Tibial nerve (tissue), 4 donors: ENCODE measurements around the gene AFAP1L2. TPM values are rescaled to one million over a fixed set of nuclear protein-coding genes. Genes with fewer than 3 reads are reported as not detected.

Experiments
- DNase-seq, 2 donors: peaks; one replicate each; pipeline ENCODE4 v3.0.0-alpha.2; 2019; ENCODE audit warnings: low spot score in 2 of 2
- H3K27ac ChIP-seq, 4 donors: fragments of 200-600 bp; sonication (generic) in 3 of 4; one replicate each; pipeline ENCODE4 v1.5.1; 2017 to 2019; ENCODE audit warnings: mild to moderate bottlenecking in 1 of 4
- H3K27me3 ChIP-seq, 2 donors: fragments of 200-600 bp; sonication (generic) in 1 of 2; one replicate each; pipeline versions ENCODE4 v1.5.1 to v1.6.0; 2017 to 2019
- H3K36me3 ChIP-seq, 3 donors: fragments of 200-600 bp; sonication (generic); one replicate each; pipeline ENCODE4 v1.5.1; 2018 to 2019
- H3K4me1 ChIP-seq, 4 donors: fragments of 200-600 bp; sonication (generic) in 3 of 4; one replicate each; pipeline ENCODE4 v1.5.1; 2017 to 2019
- H3K4me3 ChIP-seq, 4 donors: fragments of 200-600 bp; sonication (generic) in 3 of 4; one replicate each; pipeline ENCODE4 v1.5.1; 2017 to 2019; ENCODE audit warnings: mild to moderate bottlenecking in 1 of 4, moderate library complexity in 1 of 4
- H3K9me3 ChIP-seq, 4 donors: fragments of 200-600 bp; sonication (generic) in 3 of 4; one replicate each; pipeline ENCODE4 v1.5.1; 2017 to 2019
- EP300 ChIP-seq, 2 donors: sonication (generic); formaldehyde crosslinking; IDR thresholded peaks; one replicate each; pipeline ENCODE4 v1.6.1; 2017; ENCODE audit warnings: antibody characterized with exemption in 2 of 2, mild to moderate bottlenecking in 1 of 2
- POLR2A ChIP-seq, 2 donors: fragments of 450-650 bp; IDR thresholded peaks; one replicate each; pipeline ENCODE4 v1.6.1; 2017; ENCODE audit warnings: antibody characterized with exemption in 2 of 2, mild to moderate bottlenecking in 2 of 2, moderate library complexity in 2 of 2
- WGBS, 2 donors: methylation state at CpG; one replicate each; pipeline ENCODE4 v1.1.5; 2018; 5-methylcytosine and 5-hydroxymethylcytosine counted together
- total RNA-seq, 4 donors: library from RNA; depleted of rRNA; stranded (reverse); fragments of >200 nt; gene quantifications; one replicate each; pipeline ENCODE4 v1.1.0, GENCODE V29; 2016
- TF ChIP-seq, protein P1 (sequence below), 5 experiments: fragments of 200-600 bp in 3 of 5; fragments of 450-650 bp in 2 of 5; sonication (generic) in 3 of 5; IDR thresholded peaks; one replicate each; pipeline ENCODE4 v1.5.1; 2016 to 2019; ENCODE audit warnings: antibody characterized with exemption in 5 of 5, mild to moderate bottlenecking in 3 of 5, moderate library complexity in 2 of 5

Gene AFAP1L2
- total RNA-seq, 4 donors from 2014 or later, result 96.3 to 176 (median 127) TPM

DNA sequence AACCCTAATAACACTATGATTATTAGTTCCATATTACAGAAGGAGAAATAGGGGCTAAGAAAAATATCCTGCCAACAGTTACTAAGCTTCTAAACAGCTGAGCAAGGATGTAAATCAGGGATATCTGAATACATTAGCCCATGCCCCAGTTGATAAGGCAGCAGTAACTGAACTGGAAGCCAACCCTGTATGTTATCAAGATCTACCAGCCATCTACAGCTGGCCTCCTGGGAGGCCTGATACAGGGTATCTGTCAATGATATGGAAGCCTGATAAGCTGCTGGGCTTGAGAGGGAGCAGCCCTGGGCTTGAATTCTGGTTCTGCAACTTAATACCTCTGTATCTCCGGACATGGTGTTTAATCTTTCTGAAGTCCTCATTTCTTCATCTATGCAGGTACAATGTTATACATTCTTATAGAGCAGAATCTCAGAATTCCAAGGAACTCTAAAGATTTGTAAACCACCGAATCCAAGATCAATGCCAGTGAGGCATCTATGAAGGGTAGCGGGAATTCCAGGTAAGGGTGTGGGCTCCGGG is 37.9 kb upstream of the AFAP1L2 start:
- peaks cover 0 to 70% (median 8%) of the 10 kb centered on the region in 3 donors for H3K36me3 ChIP-seq

DNA sequence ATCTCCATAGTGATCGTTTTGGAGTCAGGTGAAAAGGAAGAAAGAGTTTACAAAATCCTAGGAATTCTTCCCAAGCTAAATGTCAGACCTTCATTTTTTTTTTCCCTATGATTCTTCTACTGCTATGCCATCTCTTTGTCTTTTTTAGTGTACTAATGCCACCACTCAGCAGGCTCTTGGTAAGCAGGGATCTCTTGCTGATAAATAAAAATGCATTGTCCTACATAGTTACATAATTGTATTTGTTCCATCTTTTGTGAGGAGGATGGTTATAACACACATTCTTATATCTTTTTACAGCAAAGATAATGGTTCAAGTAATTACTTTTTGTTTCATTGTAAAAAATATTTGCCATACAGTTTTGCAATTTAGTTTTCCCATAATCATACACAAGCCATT is 36.8 kb upstream of the AFAP1L2 start:
- WGBS, 2 donors, result 74 to 86% methylated on average over 1 of the region's 1 CpG
- H3K9me3 ChIP-seq, result no peaks in the 10 kb centered on the region
- H3K27ac ChIP-seq, result no peak overlapping the region
- no peaks in the 10 kb centered on the region for H3K4me1 ChIP-seq
- H3K36me3 ChIP-seq, result peaks cover 0 to 81% (median 8%) of the 10 kb centered on the region in 3 donors
- no peak for DNase-seq
- H3K27me3 ChIP-seq, result no peaks in the 10 kb centered on the region
- TF ChIP-seq, protein P1, sequence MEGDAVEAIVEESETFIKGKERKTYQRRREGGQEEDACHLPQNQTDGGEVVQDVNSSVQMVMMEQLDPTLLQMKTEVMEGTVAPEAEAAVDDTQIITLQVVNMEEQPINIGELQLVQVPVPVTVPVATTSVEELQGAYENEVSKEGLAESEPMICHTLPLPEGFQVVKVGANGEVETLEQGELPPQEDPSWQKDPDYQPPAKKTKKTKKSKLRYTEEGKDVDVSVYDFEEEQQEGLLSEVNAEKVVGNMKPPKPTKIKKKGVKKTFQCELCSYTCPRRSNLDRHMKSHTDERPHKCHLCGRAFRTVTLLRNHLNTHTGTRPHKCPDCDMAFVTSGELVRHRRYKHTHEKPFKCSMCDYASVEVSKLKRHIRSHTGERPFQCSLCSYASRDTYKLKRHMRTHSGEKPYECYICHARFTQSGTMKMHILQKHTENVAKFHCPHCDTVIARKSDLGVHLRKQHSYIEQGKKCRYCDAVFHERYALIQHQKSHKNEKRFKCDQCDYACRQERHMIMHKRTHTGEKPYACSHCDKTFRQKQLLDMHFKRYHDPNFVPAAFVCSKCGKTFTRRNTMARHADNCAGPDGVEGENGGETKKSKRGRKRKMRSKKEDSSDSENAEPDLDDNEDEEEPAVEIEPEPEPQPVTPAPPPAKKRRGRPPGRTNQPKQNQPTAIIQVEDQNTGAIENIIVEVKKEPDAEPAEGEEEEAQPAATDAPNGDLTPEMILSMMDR (IDR thresholded peaks at IDR 0.05), result no peak
- TF ChIP-seq POLR2A (IDR thresholded peaks at IDR 0.05), result no peak
- TF ChIP-seq EP300 (IDR thresholded peaks at IDR 0.05), result no peak
- H3K4me3 ChIP-seq, result no peak overlapping the region

More for the DNA sequence above, 37.9 kb upstream of the AFAP1L2 start:
- TF ChIP-seq, protein P1 (IDR thresholded peaks at IDR 0.05), result no peak
- TF ChIP-seq POLR2A (IDR thresholded peaks at IDR 0.05) (no peak), EP300 (IDR thresholded peaks at IDR 0.05) (no peak)
- no peak overlapping the region for H3K27ac ChIP-seq
- 71 to 95% methylated on average over 4 of the region's 4 CpGs for WGBS, 2 donors
- H3K27me3 ChIP-seq, result no peaks in the 10 kb centered on the region
- DNase-seq, result no peak
- no peak overlapping the region for H3K4me3 ChIP-seq
- no peaks in the 10 kb centered on the region for H3K4me1 ChIP-seq
- H3K9me3 ChIP-seq, result no peaks in the 10 kb centered on the region

DNA sequence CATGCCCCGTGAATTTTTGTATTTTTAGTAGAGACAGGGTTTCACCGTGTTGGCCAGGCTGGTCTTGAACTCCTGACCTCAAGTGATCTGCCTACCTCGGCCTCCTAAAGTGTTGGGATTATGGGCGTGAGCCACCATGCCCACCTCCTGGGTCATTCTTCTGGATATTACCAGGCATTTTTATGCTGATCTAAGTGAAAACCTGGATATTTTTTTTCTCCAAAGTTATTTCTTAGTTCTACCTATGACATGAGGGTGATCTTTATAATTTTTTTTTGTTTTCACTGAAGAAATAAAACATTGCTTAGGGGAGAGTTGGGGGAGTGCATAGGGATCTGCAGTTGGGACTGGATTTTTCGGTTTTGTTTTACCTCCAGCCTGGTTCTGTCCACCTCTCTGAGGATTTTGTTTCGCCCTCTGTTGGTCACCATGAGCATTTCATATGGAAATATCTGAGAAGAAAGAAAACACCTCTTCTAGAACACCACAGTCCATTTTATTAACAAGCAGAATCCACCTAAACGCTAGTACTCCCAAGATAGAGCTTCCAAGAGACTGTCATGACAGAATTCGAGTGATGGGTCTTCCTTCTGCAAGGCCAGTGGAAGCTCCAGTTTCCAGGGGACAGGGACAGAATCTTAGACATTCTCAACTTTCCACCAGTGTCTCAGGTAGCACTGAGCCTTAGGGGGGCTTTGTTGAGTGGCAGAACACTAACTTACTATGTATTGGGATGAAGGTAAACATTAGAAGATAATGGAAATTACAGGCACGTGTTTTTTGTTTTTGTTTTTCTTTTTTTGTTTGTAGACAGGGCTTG is 33.4 kb upstream of the AFAP1L2 start:
- no peak for DNase-seq
- Histone ChIP-seq H3K4me1 (peaks cover 0 to 4% (median 0%) of the 10 kb centered on the region in 4 donors), H3K27me3 (no peaks in the 10 kb centered on the region), H3K36me3 (peaks cover 0 to 79% (median 8%) of the 10 kb centered on the region in 3 donors), H3K9me3 (no peaks in the 10 kb centered on the region), H3K27ac (no peak overlapping the region), H3K4me3 (no peak overlapping the region)
- 78 to 81% methylated on average over 9 of the region's 9 CpGs for WGBS, 2 donors
- TF ChIP-seq, protein P1 (IDR thresholded peaks at IDR 0.05), result peak; percentile 25 to 51 (median 31)
- no peak for TF ChIP-seq EP300 (IDR thresholded peaks at IDR 0.05)

DNA sequence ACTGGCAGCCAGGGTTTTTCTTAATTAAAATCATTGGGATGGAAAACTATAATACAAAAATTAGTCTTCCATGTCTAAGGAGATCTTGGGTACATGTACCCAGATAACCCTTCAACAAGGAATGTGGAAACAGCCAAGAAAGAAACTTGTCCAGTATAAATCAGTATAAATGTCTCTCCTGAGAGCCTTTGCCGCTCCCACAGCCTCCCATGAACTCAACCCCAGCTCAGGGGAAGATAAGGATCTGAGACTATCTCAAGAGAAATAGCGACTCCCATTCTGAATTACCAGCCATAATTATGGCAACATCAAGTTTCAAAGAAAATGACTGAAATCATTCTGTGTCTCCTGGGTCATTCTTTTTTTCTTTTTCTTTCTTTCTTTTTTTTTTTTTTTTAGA is 32.6 kb upstream of the AFAP1L2 start:
- Histone ChIP-seq H3K9me3 (no peaks in the 10 kb centered on the region), H3K4me1 (peaks cover 0 to 4% (median 0%) of the 10 kb centered on the region in 4 donors), H3K4me3 (no peak overlapping the region), H3K27ac (no peak overlapping the region), H3K36me3 (peaks cover 0 to 72% (median 8%) of the 10 kb centered on the region in 3 donors), H3K27me3 (no peaks in the 10 kb centered on the region)
- TF ChIP-seq POLR2A (IDR thresholded peaks at IDR 0.05), result no peak
- no peak for TF ChIP-seq EP300 (IDR thresholded peaks at IDR 0.05)
- TF ChIP-seq, protein P1 (IDR thresholded peaks at IDR 0.05), result no peak
- no peak for DNase-seq
- 73 to 75% methylated on average over 2 of the region's 2 CpGs for WGBS, 2 donors

DNA sequence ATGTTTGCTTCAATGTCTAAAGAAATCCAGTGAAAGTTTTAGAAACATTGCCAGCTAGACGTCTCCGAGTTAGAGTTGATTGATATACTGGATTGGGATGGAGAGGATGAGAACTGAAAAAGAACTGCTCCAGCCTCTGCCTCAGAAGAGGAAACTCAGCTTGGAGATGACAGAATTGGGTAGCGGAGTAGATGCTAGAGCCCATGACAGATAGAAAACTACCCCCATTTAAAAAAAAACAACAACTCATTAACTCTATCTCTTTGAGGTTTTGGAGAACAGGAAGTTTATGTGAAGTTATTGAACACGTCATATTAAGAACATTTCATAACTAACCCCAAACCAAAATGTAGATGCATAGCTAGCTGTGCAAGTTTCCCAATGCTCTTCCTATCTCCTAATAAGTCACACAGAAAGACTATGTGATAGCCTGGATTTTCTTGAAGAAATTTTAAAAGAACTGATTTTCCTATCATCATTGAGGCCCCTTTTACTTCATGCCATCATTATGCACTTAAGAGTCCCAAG is 28.3 kb upstream of the AFAP1L2 start:
- Histone ChIP-seq H3K27me3 (no peaks in the 10 kb centered on the region), H3K36me3 (peaks cover 0 to 31% (median 0%) of the 10 kb centered on the region in 3 donors), H3K9me3 (no peaks in the 10 kb centered on the region), H3K4me3 (no peak overlapping the region), H3K27ac (no peak overlapping the region), H3K4me1 (peaks cover 0 to 27% (median 2%) of the 10 kb centered on the region in 4 donors)
- DNase-seq, result no peak
- TF ChIP-seq EP300 (IDR thresholded peaks at IDR 0.05) (no peak), POLR2A (IDR thresholded peaks at IDR 0.05) (no peak)
- TF ChIP-seq, protein P1 (IDR thresholded peaks at IDR 0.05), result no peak
- WGBS, 2 donors, result 80 to 86% methylated on average over 4 of the region's 4 CpGs
